Activated naive CD4-positive, alpha-beta T cell treated with anti-CD3 and anti-CD28 coated beads, Interleukin-2, amount 50 U/mL, for 24 hours (primary cell): ENCODE results near the gene TEPSIN.

Source experiments
- H3K27ac Mint-ChIP-seq: one replicate; pipeline ENCODE4 v1.8.0; 2021; ENCODE audit warnings: mild to moderate bottlenecking, mixed read lengths
- H3K27me3 Mint-ChIP-seq: one replicate; pipeline ENCODE4 v1.8.0; 2021; ENCODE audit warnings: mixed read lengths
- H3K36me3 Mint-ChIP-seq: one replicate; pipeline ENCODE4 v1.8.0; 2021; ENCODE audit warnings: mixed read lengths
- H3K4me1 Mint-ChIP-seq: one replicate; pipeline ENCODE4 v1.8.0; 2021; ENCODE audit warnings: mixed read lengths
- H3K4me3 Mint-ChIP-seq: one replicate; pipeline ENCODE4 v1.8.0; 2021; ENCODE audit warnings: mild to moderate bottlenecking, mixed read lengths
- H3K9me3 Mint-ChIP-seq: one replicate; pipeline ENCODE4 v1.8.0; 2021; ENCODE audit warnings: mixed read lengths

TEPSIN gene

DNA sequence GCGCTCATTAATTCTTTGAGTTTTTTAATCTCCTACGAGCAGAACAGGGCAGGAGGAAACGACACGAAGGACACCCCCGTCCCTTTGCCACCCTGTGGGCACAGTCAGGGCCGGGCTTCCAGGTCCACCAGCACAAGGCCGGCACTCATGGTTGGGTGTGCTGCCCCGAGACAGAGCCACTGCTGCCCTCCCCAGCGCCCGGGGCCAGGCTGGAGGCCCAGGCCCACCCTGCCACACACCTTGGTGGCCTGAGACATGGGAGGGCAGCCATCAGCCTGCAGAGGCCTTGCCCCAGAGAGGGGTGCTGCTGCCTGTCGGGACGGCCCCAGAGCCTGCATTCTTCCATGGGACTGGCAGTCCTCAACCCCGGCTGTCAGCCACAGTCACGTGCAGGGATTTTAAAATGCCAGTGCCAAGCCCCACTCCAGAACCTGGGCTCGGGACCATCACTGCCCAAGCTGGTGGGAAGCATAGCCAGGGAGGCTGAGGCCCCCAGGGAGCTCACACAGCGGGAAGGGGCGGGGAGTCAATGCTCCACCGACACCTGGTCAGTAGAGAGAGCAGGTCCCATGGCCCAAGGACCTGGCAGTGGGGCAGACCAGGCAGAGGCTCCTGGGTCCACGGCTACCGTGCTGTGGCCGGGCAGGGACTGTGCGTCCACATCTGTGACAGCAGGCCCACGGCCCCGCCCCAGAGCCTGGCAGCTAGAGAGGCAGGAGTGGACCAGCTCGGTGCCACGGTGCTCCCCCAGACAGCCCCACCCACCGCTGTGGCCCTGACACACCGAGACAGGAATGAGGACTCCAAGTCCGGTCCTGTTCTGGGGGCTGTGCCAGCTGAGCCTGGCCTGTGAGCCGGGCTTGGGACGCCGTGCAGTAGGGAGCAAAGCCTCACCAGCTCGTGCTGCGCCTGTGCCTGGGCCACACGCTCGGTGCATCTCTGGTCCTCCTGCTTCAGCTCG lies 43.6 kb downstream of the TEPSIN start:
- no peak overlapping the region for H3K4me3 Mint-ChIP-seq
- no peak overlapping the region for H3K27ac Mint-ChIP-seq
- H3K9me3 Mint-ChIP-seq, result no peaks in the 10 kb centered on the region
- H3K4me1 Mint-ChIP-seq, result no peaks in the 10 kb centered on the region
- no peaks in the 10 kb centered on the region for H3K27me3 Mint-ChIP-seq
- no peaks in the 10 kb centered on the region for H3K36me3 Mint-ChIP-seq

DNA sequence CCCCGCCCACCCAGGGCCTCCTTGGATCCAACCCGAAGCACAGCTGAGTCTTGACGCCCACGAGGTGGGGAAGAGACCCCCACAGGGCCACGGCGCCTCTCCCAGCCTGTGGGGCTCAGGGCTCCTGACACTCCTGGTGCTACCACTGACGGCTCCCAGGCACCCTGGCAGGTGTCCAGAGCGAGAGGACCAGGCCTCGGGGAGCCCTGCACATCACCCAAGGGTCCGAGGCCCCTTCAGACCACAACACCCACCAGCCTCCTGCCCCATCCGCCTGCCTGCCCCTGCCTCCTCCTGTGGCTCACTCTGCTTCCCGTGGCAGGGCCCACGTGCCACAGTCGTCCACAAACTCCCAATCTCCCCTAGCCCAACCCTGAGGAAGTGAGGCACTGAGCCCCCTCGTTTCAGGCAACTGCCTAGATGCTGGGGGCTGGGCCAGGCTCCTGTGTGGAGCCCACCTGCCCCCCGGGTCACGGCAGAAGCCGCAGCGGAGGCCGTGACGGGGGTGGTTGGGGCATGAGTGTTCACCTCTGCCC lies 44.6 kb downstream of the TEPSIN start:
- Mint-ChIP-seq H3K9me3 (no peaks in the 10 kb centered on the region), H3K27ac (no peak overlapping the region), H3K27me3 (no peaks in the 10 kb centered on the region)

DNA sequence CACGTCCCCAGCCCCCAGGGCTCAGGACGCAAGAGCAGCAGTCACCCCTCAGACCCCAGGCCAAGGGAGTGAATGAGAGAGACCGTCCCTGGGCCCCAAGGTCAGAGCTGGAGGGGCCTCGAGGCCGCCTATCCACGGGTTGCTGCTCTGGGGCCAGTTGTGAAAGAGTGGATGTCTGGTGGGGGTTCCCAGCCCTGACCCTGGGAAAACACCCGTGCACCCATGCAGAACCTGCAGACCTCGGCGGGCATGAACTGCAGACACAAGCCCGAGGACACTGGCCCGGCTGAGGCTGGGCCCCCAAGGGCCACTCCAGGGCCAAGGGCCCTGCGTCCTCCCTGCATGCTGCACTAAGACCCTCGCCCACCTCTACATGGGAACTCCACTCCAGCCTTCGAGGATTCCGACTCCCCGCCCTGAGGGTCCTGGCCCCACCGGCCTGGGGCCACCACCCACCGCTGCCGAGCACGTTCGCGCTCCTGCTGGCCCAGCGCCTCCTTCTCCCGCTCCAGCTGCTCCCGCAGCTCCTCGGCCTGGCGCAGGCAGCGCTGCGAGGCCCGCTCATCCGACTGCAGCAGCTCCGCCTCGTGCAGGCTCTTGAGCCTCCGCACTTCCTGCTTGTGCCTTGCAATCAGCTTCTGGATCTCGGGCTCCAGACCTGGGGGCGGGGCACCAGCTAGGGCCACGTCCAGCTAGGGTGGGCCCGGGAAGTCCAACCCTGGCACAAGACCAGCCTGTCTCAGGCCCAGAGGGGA lies 45.2 kb downstream of the TEPSIN start:
- H3K27ac Mint-ChIP-seq, result no peak overlapping the region
- H3K4me3 Mint-ChIP-seq, result no peak overlapping the region
- H3K36me3 Mint-ChIP-seq, result no peaks in the 10 kb centered on the region
- no peaks in the 10 kb centered on the region for H3K4me1 Mint-ChIP-seq
- no peaks in the 10 kb centered on the region for H3K27me3 Mint-ChIP-seq
- no peaks in the 10 kb centered on the region for H3K9me3 Mint-ChIP-seq

More for the DNA sequence above, 44.6 kb downstream of the TEPSIN start:
- H3K4me1 Mint-ChIP-seq, result no peaks in the 10 kb centered on the region
- H3K4me3 Mint-ChIP-seq, result no peak overlapping the region
- H3K36me3 Mint-ChIP-seq, result no peaks in the 10 kb centered on the region

DNA sequence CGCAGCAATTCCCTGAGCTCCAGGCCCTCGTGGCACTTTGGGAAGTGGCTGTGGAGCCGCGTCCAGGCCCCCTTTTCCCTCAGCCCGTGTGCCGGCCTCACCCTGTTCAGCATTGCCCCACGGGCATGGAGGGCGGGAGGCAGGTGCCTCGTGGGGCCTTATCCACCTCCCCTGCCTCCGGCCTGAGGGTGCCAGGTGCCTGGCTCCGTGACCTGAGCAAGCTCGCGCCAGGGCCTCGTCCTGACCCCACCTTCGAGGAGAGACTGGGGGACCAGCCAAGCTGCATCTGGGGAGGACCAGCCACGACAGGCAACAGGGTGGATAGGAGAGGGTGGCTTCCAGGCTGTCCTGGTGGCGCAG lies 45.8 kb downstream of the TEPSIN start:
- Mint-ChIP-seq H3K27ac (no peak overlapping the region), H3K9me3 (no peaks in the 10 kb centered on the region), H3K27me3 (no peaks in the 10 kb centered on the region), H3K4me1 (no peaks in the 10 kb centered on the region), H3K36me3 (no peaks in the 10 kb centered on the region), H3K4me3 (no peak overlapping the region)

DNA sequence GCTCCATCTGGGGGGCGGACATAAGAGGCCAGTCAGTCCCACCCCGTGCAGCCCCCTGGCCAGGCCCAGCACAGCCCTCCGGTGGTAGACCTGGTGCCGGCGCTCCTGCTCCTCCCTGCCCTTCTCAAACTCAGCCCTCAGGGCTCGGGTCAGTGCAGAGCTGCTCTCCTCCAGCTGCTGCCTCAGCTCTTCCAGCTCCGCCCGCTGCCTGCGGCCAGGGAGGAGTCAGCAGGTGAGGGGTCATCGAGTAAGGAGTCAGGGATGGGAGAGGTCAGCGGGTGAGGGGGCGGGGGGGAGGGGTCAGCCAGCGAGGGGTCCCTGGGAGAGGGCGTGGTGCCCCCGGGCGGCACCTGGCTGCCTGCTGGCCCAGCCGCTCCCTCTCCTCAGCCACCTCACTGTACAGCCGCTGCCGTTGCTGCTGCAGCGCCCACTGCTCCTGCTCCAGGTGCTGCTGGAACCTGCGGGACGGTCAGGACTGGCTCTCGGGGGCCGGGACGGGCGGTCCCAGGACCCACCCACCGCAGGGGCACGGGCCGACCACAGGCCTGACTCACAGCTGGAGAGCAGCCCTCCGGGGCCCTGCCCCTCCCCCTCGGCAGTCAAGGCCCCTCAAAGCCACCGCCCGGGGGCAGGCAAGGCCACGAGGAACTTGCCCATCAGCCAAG lies 46.3 kb downstream of the TEPSIN start:
- H3K27me3 Mint-ChIP-seq, result no peaks in the 10 kb centered on the region
- H3K4me1 Mint-ChIP-seq, result no peaks in the 10 kb centered on the region
- H3K36me3 Mint-ChIP-seq, result no peaks in the 10 kb centered on the region
- H3K27ac Mint-ChIP-seq, result no peak overlapping the region
- H3K4me3 Mint-ChIP-seq, result no peak overlapping the region
- H3K9me3 Mint-ChIP-seq, result no peaks in the 10 kb centered on the region

DNA sequence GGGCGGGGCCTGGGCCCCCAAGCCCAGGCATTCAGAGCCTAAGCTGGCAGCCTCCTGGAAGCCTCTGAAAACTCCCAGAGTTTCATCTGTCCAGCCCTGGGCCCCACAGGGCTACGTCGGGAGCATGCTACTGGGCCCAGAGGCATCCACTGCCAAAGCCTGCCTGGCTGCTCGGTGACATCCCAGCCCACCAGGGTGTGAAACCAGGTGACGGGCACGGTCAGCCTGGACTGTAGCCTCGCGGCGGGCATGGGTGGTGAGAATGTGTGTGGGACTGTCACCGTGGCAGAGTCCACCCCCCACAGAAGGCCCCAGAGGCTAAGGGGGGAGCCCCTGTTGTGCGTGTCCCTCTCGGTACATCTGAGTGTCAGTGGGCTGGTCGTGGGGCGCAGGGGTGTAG lies 47.2 kb downstream of the TEPSIN start:
- H3K27ac Mint-ChIP-seq, result no peak overlapping the region
- no peaks in the 10 kb centered on the region for H3K27me3 Mint-ChIP-seq
- H3K4me1 Mint-ChIP-seq, result no peaks in the 10 kb centered on the region
- H3K4me3 Mint-ChIP-seq, result no peak overlapping the region
- no peaks in the 10 kb centered on the region for H3K9me3 Mint-ChIP-seq
- no peaks in the 10 kb centered on the region for H3K36me3 Mint-ChIP-seq

DNA sequence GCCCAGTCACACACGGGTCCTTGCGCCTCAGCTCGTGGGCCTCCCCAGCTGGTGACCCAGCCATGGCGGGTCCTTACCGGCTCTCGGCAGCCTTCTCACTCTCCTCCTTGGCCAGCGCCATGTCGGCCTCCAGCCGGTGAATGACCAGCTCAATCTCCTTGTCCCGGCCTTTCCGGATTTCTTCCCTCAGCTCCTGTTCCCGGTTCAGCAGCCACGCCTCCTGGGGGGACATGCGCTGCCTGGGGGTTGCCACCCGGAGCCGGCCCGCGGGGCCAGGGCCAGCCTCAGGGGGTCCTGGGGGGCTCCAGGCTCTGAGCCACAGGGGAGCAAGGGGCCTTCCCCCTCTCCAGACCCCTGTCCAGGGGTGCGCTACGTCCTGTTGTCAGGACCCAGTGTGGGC lies 47.7 kb downstream of the TEPSIN start:
- H3K36me3 Mint-ChIP-seq, result no peaks in the 10 kb centered on the region

DNA sequence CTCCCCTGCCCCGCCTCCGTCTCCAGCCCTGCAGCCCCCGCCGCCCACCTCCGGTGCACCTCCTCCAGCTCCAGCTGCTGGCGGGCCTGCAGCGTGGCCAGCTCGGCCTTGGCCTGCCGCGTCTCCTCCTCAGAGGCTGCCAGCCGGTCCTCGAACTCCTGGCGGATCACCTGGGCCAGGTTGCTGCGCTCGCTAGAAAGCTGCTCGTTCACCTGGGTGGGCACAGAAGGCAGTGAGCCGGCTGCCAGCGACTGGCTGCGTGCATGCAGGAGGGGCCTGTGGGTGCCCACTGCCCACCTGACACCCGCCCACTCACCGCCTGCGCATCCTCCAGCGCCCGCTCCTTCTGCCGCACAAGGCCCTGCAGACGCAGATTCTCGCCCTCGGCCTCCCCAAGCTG lies 48.3 kb downstream of the TEPSIN start:
- no peak overlapping the region for H3K4me3 Mint-ChIP-seq
- no peaks in the 10 kb centered on the region for H3K36me3 Mint-ChIP-seq
- no peaks in the 10 kb centered on the region for H3K27me3 Mint-ChIP-seq
- no peaks in the 10 kb centered on the region for H3K4me1 Mint-ChIP-seq
- no peak overlapping the region for H3K27ac Mint-ChIP-seq
- no peaks in the 10 kb centered on the region for H3K9me3 Mint-ChIP-seq

More for the DNA sequence above, 47.7 kb downstream of the TEPSIN start:
- Mint-ChIP-seq H3K27ac (no peak overlapping the region), H3K9me3 (no peaks in the 10 kb centered on the region), H3K4me3 (no peak overlapping the region), H3K27me3 (no peaks in the 10 kb centered on the region), H3K4me1 (no peaks in the 10 kb centered on the region)

DNA sequence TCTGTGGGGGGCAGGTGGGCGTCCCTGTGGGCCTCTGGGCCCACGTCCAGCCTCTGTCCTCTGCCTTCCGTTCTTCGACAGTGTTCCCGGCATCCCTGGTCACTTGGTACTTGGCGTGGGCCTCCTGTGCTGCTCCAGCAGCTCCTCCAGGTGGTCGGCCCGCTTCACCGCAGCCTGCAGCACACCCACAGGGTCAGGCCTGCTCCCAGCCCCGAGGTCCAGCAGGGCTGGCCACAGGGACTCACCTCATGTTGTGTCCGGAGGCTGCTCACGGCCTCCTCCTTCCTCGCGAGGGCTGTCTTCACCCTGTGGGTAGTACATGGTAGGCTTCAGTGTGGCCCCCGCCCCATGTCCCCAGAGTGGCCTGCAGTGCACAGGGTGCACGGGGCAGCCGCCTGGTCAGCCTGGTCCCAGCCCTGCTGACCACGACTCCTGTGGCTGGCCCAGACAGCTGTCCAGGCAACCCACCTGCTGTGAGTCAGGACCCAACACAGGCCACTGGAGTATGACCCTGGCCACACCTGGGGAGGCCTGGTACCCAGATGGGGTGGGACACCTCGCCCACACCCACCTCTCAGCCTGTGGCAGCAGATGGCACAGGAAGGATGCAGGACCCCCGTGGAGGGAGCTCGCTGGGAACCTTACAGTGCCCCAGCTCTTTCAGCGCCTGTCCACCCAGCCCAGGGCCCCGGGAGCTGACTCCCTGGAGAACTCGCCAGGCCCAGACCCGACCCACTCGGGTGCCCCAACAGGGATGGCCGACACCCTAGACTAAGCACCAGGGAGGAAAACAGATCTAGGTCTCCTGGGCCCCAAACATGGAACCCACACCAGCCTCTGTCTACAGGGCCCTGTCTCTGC lies 49.0 kb downstream of the TEPSIN start:
- H3K27me3 Mint-ChIP-seq, result no peaks in the 10 kb centered on the region
- H3K4me3 Mint-ChIP-seq, result no peak overlapping the region
- H3K27ac Mint-ChIP-seq, result no peak overlapping the region
- no peaks in the 10 kb centered on the region for H3K9me3 Mint-ChIP-seq
- no peaks in the 10 kb centered on the region for H3K4me1 Mint-ChIP-seq
- no peaks in the 10 kb centered on the region for H3K36me3 Mint-ChIP-seq

DNA sequence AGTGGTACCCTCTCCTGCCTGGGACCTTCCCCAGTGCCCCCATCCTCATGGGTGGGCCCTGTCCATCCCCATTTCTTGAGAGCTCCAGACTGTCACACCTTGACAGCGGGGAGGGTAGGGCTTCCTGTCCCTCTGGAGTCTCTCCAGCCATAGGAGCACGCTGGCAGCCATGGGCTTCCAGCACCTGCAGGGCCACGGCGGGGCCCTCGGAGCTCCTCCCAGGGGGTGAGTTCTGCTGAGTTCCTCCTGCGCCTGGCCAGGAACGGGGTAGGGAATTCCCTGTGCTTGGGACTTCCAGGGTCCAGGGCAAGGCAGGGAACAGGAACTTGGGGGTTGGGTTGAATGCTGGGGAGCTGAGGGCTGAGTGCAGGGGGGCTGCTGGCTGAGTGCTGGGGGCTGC lies 49.8 kb downstream of the TEPSIN start:
- H3K9me3 Mint-ChIP-seq, result no peaks in the 10 kb centered on the region
- no peaks in the 10 kb centered on the region for H3K36me3 Mint-ChIP-seq
- no peak overlapping the region for H3K4me3 Mint-ChIP-seq
- H3K4me1 Mint-ChIP-seq, result no peaks in the 10 kb centered on the region
- H3K27me3 Mint-ChIP-seq, result no peaks in the 10 kb centered on the region
- H3K27ac Mint-ChIP-seq, result no peak overlapping the region

DNA sequence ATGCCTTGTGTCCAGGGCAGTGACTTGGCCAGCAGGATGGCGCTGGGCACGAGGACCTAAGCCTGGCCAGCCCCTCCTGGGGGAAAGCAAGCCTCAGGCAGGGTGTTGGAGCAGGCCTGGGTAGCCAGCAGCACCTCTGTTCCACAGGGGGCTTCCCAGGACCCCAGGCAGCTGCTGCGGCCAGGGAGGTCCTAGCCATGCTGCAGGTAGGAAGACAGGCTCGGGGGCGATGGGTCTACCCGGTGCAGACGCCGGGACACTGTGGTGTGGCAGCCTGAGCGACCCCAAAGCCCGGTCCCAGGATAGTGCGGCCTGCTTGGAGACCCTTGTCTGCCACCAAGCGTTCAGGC lies 50.4 kb downstream of the TEPSIN start:
- Mint-ChIP-seq H3K27ac (no peak overlapping the region), H3K4me3 (no peak overlapping the region), H3K4me1 (no peaks in the 10 kb centered on the region), H3K27me3 (no peaks in the 10 kb centered on the region), H3K36me3 (no peaks in the 10 kb centered on the region), H3K9me3 (no peaks in the 10 kb centered on the region)

DNA sequence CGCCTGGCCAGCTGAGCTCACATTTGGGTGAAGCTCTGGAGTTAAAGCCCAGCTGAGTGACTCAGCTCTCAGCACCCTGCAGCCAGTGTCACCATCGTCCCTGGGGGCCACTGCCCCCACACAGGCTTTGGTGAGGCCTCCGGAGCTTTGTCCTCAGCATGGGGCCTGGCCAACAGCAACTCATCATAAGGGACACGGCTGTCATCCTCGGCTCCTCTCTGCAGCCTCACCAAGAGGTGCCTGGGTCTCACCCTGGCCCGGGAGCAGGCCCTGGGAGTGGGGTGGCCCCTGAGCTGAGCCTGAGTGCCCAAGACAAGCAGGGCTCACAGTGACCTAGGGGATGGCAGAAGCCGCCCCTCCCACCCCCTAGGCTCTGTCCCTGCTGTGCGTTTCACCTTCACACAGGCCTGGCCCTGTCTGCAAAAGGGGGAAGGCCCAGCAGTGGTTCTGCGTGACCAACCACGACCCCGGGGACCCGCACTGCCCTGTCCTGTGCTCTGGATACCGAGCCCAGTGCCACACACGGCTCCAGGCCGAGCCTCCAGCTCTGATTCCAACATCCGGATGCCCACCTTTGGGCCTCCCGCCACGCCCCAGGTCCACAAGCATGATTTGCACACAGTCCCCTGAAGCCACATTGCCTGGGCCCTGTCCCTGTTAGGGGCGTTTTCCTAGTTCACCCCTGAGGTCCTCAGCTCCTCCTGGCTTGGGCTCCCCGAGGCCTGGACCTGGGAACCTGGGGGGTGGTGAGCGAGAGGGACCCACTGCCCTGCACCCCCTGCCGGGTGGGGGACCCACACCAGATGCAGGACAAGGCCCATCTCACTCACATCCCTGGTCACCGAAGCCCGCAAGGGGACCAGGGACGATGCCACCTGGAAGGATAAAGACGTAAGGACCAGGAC lies 51.0 kb downstream of the TEPSIN start:
- Mint-ChIP-seq H3K27ac (no peak overlapping the region), H3K9me3 (no peaks in the 10 kb centered on the region), H3K27me3 (no peaks in the 10 kb centered on the region), H3K36me3 (no peaks in the 10 kb centered on the region), H3K4me1 (no peaks in the 10 kb centered on the region), H3K4me3 (no peak overlapping the region)

DNA sequence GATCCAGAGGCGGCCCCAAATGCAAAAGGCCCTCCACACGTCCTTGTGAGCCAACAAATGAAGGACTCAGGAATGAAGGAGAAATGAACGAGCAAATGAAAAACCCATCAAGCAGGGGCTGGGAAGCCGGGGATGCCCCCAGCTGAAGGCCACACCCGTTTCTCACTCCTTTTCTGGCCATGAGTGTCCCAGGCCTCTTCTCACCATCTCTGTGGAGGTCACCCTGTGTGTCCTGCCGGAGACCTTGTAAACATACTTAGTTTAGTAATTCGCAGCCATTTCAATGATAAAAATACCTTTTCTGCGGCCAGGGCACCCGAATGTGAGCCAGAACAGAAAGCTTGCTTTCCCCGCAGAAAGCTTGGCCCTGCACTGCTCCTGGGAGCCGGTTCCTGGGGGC lies 51.7 kb downstream of the TEPSIN start:
- Mint-ChIP-seq H3K27me3 (no peaks in the 10 kb centered on the region), H3K27ac (no peak overlapping the region), H3K4me1 (no peaks in the 10 kb centered on the region), H3K36me3 (no peaks in the 10 kb centered on the region), H3K9me3 (no peaks in the 10 kb centered on the region), H3K4me3 (no peak overlapping the region)

DNA sequence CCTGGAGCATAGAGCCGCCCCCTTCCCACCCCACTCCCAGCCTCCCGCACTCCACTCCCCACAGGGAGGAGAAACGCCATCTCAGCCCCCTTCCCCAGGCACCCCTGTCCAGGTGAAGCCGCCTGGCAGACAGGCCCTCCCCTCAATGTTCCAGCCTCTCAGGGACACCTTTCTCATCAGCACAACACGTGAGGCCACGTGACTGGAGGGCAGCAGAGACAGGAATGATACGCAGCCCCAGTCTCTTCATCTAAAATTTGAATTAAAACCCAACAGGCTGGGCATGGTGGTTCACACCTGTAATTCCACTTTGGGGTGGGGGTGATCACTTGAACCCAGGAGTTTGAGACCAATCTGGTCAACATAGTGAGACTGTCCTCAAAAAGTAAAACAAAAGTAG lies 52.7 kb downstream of the TEPSIN start:
- Mint-ChIP-seq H3K9me3 (no peaks in the 10 kb centered on the region), H3K4me1 (no peaks in the 10 kb centered on the region), H3K27me3 (no peaks in the 10 kb centered on the region), H3K4me3 (no peak overlapping the region), H3K36me3 (no peaks in the 10 kb centered on the region), H3K27ac (no peak overlapping the region)
